GM20431 (cell line): ENCODE measurements around the gene ADGRV1.

ENCODE experiments used
- in situ Hi-C: fragments of 300-500 bp; cut with MseI, MboI; formaldehyde crosslinking; loops from one replicate; pipeline ENCODE4 v1.15.0; 2020; ENCODE audit warnings: low sequenced_read_pairs; ENCODE audit not compliant: unreplicated experiment

ADGRV1 gene

GRCh38 chr5:91182763-91183162 lies 624.2 kb downstream of the ADGRV1 start:
- in situ Hi-C loops, result no loop called here

DNA sequence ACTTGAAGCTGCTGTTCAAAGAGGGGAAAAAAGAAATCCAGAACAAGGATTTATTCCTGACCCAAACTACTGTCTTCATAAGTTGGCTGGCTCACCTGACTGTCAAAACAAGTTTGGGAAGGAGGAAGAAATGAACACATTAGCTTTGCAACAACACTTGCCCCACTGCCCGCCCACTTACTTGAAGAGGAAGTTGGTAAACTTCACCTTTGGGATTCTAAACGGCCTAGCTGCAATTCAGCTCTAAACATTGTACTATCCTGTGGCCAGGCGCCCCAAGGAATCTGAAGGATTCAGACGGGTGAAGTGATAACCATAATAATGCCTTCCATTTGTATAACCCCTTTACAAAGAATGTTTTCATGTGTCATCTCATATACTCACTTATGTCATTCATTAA lies 625.1 kb downstream of the ADGRV1 start:
- in situ Hi-C loops, result no loop called here

- in situ Hi-C loops, result no loop called here
Measured at GRCh38 chr5:91186101-91186500, 627.5 kb downstream of the ADGRV1 start.

DNA sequence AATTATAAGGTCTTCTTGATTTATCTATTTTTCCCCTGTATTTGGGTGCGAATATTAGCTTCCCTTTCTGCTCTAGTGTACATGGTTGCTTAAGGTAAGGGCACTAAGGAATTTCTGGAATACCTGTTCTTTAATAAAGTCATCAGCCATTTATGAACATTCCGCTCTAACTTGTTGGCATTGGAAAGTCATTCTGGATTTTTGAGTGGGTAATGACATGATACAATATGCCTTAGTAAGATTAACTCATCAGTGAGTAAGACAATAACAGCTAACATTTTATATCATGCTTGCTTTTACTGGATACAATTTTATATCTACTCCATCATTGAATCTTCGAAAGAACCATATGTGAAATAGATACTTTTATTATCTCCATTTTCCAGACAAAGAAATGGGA lies 628.4 kb downstream of the ADGRV1 start:
- in situ Hi-C loops, result no loop called here

- in situ Hi-C loops, result no loop called here
Measured at GRCh38 chr5:91188755-91189154, 630.2 kb downstream of the ADGRV1 start.

DNA sequence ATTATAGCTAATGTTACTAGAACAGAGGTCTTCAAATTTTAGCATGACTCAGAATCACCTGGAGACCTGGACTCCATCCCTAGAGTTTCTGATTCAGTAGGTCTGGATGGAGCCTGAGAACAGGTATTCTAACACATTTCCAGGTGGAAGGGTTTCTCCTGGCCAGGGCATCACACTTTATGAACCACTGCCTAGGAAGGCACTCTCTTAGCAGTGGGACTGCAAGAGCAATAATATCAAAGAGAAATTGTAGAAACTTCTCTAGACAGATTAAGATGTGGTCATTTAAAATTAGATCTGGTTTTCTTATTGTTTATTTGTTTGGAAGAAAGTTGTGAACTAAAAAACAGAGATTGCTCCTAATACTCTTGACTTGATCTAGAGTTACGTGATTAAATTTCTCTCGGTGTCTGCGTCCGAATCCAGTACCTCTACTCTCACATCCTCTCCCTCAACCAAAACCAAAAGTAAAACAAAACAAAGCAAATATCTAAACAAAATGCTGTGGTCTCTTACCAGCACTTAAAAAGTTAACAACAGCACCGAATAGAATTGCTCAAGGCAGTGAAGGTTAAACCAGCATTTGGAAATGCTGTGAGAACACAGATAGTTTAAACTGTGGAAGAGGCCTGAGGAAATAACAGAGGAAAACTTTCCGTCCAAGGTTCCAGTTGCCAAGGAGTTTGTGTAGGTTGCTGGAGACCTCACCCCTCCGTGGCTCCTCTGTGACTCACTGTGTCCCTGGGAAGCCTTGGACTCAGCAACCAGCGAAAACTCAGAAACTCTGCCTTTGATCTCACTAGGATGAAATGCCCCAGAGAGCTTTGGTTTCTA lies 631.1 kb downstream of the ADGRV1 start:
- in situ Hi-C loops, result no loop called here

DNA sequence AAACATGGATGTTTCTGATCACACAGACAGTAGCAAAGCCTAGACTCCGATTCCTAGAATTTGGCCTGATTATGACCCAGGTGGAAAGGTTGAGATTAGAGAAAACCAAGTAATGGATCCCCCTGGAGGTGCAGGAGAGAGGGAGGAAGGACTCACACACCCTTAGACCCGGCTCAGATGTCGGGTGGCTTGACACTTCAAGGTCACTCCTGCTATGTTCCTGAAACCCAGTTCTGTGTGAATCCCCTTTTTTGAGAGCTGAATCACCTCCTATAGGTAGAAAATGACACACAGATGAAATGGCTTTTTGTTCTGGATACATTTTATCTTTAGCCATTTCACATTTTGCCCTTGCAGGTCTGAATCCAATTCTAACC lies 631.7 kb downstream of the ADGRV1 start:
- in situ Hi-C loops, result no loop called here

GRCh38 chr5:91194824-91195381 lies 636.3 kb downstream of the ADGRV1 start:
- in situ Hi-C loops, result no loop called here

- in situ Hi-C loops, result loop anchor here (25.0 kb wide), 1 partner anchor 338 kb away; no protein-coding TSS in a partner anchor
Measured at GRCh38 chr5:91200692-91201091, 642.1 kb downstream of the ADGRV1 start.

- in situ Hi-C loops, result loop anchor here (25.0 kb wide), 1 partner anchor 344 kb away; no protein-coding TSS in a partner anchor
Measured at GRCh38 chr5:91206103-91206502, 647.5 kb downstream of the ADGRV1 start.

GRCh38 chr5:91206734-91207133 lies 648.1 kb downstream of the ADGRV1 start:
- in situ Hi-C loops, result loop anchor here (25.0 kb wide), 1 partner anchor 344 kb away; no protein-coding TSS in a partner anchor

DNA sequence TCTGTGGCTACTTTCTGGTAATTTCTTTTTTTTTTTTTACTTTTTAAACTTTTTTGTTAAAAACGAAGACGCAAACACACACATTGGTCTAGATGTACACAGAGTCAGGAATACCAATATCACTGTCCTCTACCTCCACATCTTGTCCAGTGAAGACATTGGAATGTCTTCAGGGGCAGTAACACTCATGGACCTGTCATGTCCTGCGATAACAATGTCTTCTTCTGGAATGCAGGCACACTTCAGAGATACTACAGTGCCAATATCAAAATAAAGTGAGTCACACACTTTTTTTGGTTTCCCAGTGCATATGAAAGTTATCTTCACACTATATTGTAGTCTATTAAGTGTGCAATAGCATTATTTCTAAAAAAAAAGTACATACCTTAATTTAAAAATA lies 648.7 kb downstream of the ADGRV1 start:
- in situ Hi-C loops, result loop anchor here (25.0 kb wide), 1 partner anchor 345 kb away; no protein-coding TSS in a partner anchor

DNA sequence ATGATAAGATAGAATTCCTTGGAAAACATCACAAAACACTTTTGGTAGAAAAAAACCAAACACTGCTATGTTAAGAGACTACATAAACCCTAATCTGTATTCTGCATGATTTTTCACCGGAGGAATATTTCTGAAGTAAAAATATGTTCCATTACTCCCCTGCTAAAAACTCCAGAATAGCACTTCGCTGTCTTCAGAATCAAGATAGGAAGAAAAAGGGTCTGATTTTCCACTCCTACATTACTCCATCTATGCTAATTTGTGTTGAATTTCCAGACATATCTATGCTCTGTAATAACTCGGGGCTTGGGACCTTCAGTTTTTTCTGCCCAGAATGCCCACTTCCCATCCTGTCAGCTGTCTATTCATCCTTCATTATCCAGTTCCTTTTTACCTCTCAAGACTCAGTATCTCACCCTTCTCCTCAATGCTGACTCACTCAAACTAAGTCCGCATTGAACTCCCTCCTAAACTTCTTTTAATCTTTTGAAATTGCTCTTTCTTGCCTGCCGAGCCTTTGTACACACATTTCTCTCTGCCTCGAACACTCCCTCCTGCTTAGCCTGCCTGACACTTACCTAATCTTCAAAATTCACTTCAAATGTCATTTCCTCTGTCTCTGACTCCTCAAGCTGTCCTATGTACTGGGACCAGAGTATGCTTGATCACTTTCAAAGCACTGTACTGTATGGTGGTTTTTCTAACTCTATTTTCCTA lies 653.6 kb downstream of the ADGRV1 start:
- in situ Hi-C loops, result loop anchor here (25.0 kb wide), 1 partner anchor 350 kb away; no protein-coding TSS in a partner anchor

DNA sequence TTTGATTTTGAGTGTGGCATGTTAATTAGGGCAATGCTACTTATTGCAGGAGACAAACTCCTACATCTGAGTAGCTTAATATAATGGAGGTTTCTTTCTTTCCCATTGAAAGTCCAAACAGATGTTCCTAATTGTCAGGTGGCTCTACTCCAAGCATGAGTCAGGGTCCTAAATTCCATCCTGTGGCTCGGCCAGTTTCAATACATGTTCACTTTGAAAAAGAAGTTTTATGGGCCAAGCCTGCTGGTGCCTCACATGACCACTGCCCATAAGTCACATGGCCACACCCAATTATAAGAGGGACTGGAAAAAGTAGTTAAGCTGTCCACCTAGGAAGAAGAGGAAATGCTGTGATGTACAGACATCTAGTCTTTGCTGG lies 654.1 kb downstream of the ADGRV1 start:
- in situ Hi-C loops, result loop anchor here (25.0 kb wide), 1 partner anchor 350 kb away; no protein-coding TSS in a partner anchor
